K562 (cell line): ENCODE results near the gene AHNAK. TPM values are rescaled to one million over a fixed set of nuclear protein-coding genes. Genes with fewer than 3 reads are reported as not detected.

Experiments used
- ARHGAP35 ChIP-seq: fragments of 450-650 bp; IDR thresholded peaks from 2 replicates; pipeline ENCODE4 v1.6.1; 2018; ENCODE audit not compliant: partially characterized antibody
- BHLHE40 ChIP-seq: IDR thresholded peaks from 2 replicates; pipeline ENCODE4 v1.6.1; 2011; ENCODE audit warnings: low read length, improper control_type of control experiment
- CREB3 ChIP-seq: fragments of 450-650 bp; conservative IDR thresholded peaks from 2 replicates; pipeline ENCODE4 v1.6.1; 2016; ENCODE audit warnings: missing genetic modification characterization, low read depth, mild to moderate bottlenecking, missing compliant biosample characterization, moderate library complexity
- EZH2 ChIP-seq: IDR thresholded peaks from 2 replicates; pipeline ENCODE4 v1.6.1; 2012; ENCODE audit warnings: low read depth, mild to moderate bottlenecking, inconsistent platforms, low read length, borderline replicate concordance
- FOXA3 ChIP-seq, 2 experiments: fragments of 450-650 bp in 1 of 2; sonication (generic) in 1 of 2; formaldehyde crosslinking; IDR thresholded peaks in 1 of 2; conservative IDR thresholded peaks in 1 of 2; 2 replicates each; pipeline versions ENCODE4 v1.4.0 to v1.8.0; 2020 to 2022; ENCODE audit warnings: mild to moderate bottlenecking in 2 of 2, missing genetic modification reagents in 1 of 2
- GATA2 ChIP-seq: sonication (generic); formaldehyde crosslinking; IDR thresholded peaks from 2 replicates; pipeline ENCODE4 v1.4.0; 2020; ENCODE audit warnings: mild to moderate bottlenecking, missing genetic modification reagents
- GTF2B ChIP-seq: IDR thresholded peaks from 2 replicates; pipeline ENCODE4 v1.6.1; 2011; ENCODE audit not compliant: insufficient read length; ENCODE audit errors: extremely low read depth
- HBP1 ChIP-seq: fragments of 450-650 bp; formaldehyde crosslinking; IDR thresholded peaks from 2 replicates; pipeline ENCODE4 v1.4.0; 2022; ENCODE audit warnings: missing genetic modification characterization
- HDAC8 ChIP-seq: fragments of 450-650 bp; IDR thresholded peaks from 2 replicates; pipeline ENCODE4 v1.6.1; 2016; ENCODE audit warnings: mild to moderate bottlenecking, missing genetic modification characterization, moderate library complexity, missing compliant biosample characterization
- KDM4B ChIP-seq, 2 experiments: fragments of 450-650 bp in 1 of 2; sonication (generic) in 1 of 2; IDR thresholded peaks; 2 replicates each; pipeline ENCODE4 v1.6.1; 2016 to 2017; ENCODE audit warnings: borderline replicate concordance in 2 of 2, antibody characterized with exemption in 1 of 2, low read depth in 1 of 2, mild to moderate bottlenecking in 1 of 2
- MYBL2 ChIP-seq, 2 experiments: fragments of 450-650 bp in 1 of 2; sonication (generic) in 1 of 2; formaldehyde crosslinking in 1 of 2; IDR thresholded peaks; 2 replicates each; pipeline versions ENCODE4 v1.6.1 to v1.8.1; 2017 to 2022; ENCODE audit warnings: borderline replicate concordance in 1 of 2, inconsistent platforms in 1 of 2, low read depth in 1 of 2, mild to moderate bottlenecking in 1 of 2, missing genetic modification reagents in 1 of 2, moderate library complexity in 1 of 2
- NCOA2 ChIP-seq, 2 experiments: fragments of 450-650 bp; IDR thresholded peaks; 2 replicates each; pipeline ENCODE4 v1.6.1; 2018; ENCODE audit warnings: mild to moderate bottlenecking in 2 of 2, moderate library complexity in 1 of 2; ENCODE audit not compliant: partially characterized antibody in 2 of 2
- NFYB ChIP-seq: IDR thresholded peaks from 2 replicates; pipeline ENCODE4 v1.6.1; 2011; ENCODE audit warnings: mild to moderate bottlenecking, moderate library complexity; ENCODE audit not compliant: insufficient read length; ENCODE audit errors: extremely low read depth
- NONO ChIP-seq, 2 experiments: fragments of 200-400 bp in 1 of 2; fragments of 450-650 bp in 1 of 2; formaldehyde crosslinking in 1 of 2; IDR thresholded peaks; 2 replicates each; pipeline ENCODE4 v1.6.1; 2017; ENCODE audit warnings: low read depth in 2 of 2, mild to moderate bottlenecking in 2 of 2, moderate library complexity in 2 of 2, low read length in 1 of 2
- PHTF2 ChIP-seq: fragments of 250-450 bp; sonication (Bioruptor Pico); IDR thresholded peaks from 2 replicates; pipeline ENCODE4 v1.5.0; 2021; ENCODE audit warnings: mild to moderate bottlenecking
- PPARD ChIP-seq: fragments of 250-450 bp; sonication (Bioruptor Pico); IDR thresholded peaks from 2 replicates; pipeline ENCODE4 v1.8.0; 2022; ENCODE audit warnings: inconsistent platforms, mild to moderate bottlenecking, moderate library complexity
- SAFB ChIP-seq: fragments of 200-400 bp; formaldehyde crosslinking; IDR thresholded peaks from 2 replicates; pipeline ENCODE4 v1.6.1; 2017; ENCODE audit warnings: low read depth, low read length, borderline replicate concordance
- SAFB2 ChIP-seq: fragments of 200-400 bp; formaldehyde crosslinking; IDR thresholded peaks from 2 replicates; pipeline ENCODE4 v1.6.1; 2018; ENCODE audit warnings: borderline replicate concordance, low read length, low read depth, moderate library complexity; ENCODE audit not compliant: severe bottlenecking
- SMAD3 ChIP-seq: fragments of 450-650 bp; formaldehyde crosslinking; conservative IDR thresholded peaks from 2 replicates; pipeline ENCODE4 v1.4.0; 2020; ENCODE audit warnings: mild to moderate bottlenecking
- U2AF2 ChIP-seq: fragments of 200-400 bp; formaldehyde crosslinking; optimal IDR thresholded peaks from 2 replicates; pipeline ENCODE3; 2017; ENCODE audit warnings: low read depth, mild to moderate bottlenecking, low read length
- ZNF146 ChIP-seq: IDR thresholded peaks from one replicate; pipeline ENCODE4 v1.6.1; 2018; ENCODE audit warnings: missing compliant biosample characterization; ENCODE audit not compliant: unreplicated experiment
- ZNF3 ChIP-seq: fragments of 250-450 bp; sonication (Bioruptor Pico); IDR thresholded peaks from 2 replicates; pipeline ENCODE4 v1.5.0; 2021; ENCODE audit warnings: mild to moderate bottlenecking, moderate library complexity
- ZNF512 ChIP-seq: IDR thresholded peaks from 2 replicates; pipeline ENCODE4 v1.6.1; 2016; ENCODE audit warnings: missing genetic modification characterization, missing compliant biosample characterization
- polyA plus RNA-seq, 8 experiments: library from polyadenylated mRNA; depleted of rRNA in 4 of 8; stranded (reverse) in 5 of 8; unstranded in 3 of 8; fragments of >200 nt; fragmentation: Nextera tagmentation in 2 of 8; fragmentation: Illumina TruSeq in 1 of 8; extraction: Ambion mirVana in 2 of 8; extraction: Trizol in 1 of 8; gene quantifications; 2 replicates each; pipeline versions ENCODE4 v1.2.1 to v1.2.3, GENCODE V29; 2011 to 2014; ENCODE audit warnings: inconsistent platforms in 1 of 8, missing spikeins in 1 of 8
- total RNA-seq, 7 experiments: library from RNA; depleted of rRNA in 6 of 7; stranded (reverse); fragments of >200 nt in 6 of 7; fragmentation: Illumina TruSeq in 2 of 7; extraction: Trizol in 2 of 7; gene quantifications; 2 replicates each; pipeline versions ENCODE4 v1.2.1 to v1.2.3, GENCODE V29; 2011 to 2021; ENCODE audit warnings: low replicate concordance in 1 of 7

AHNAK gene
- total and polyA plus RNA-seq, 9 of the 15 experiments (the other 6 are each of a cell fraction or from before 2014, with no cell fraction given): 1.5 to 89.7 (median 45.0) TPM

GRCh38 chr11:62545437-62546243 is 966 bp downstream of the AHNAK start (continued):
- no peak for TF ChIP-seq NONO (IDR thresholded peaks at IDR 0.05; ENCODE audit: low read depth in 2 of 2, low read length in 1 of 2)
- TF ChIP-seq NCOA2 (IDR thresholded peaks at IDR 0.05; ENCODE audit: partially characterized antibody in 2 of 2): no peak
- peak; percentile 53; the same call in 1 of the 2 replicates for TF ChIP-seq BHLHE40
- TF ChIP-seq GATA2 (CRISPR knock-in tag): no peak
- no peak for TF ChIP-seq SAFB
- TF ChIP-seq CREB3 (tag): no peak
- TF ChIP-seq HDAC8 (tag): no peak
- no peak for TF ChIP-seq ZNF512
- no peak for TF ChIP-seq MYBL2 (IDR thresholded peaks at IDR 0.05; ENCODE audit: low read depth)
- TF ChIP-seq MYBL2 (CRISPR knock-in tag; IDR thresholded peaks at IDR 0.05; ENCODE audit: borderline replicate concordance): no peak
- no peak for TF ChIP-seq ZNF146 (CRISPR knock-in tag)
- TF ChIP-seq SAFB2: no peak
- no peak for TF ChIP-seq U2AF2
- TF ChIP-seq FOXA3 (CRISPR knock-in tag; conservative IDR thresholded peaks at IDR 0.05 in 1 of 2, IDR thresholded peaks at IDR 0.05 in 1 of 2): no peak
- TF ChIP-seq KDM4B (IDR thresholded peaks at IDR 0.05; ENCODE audit: borderline replicate concordance in 2 of 2, low read depth in 1 of 2): no peak
- no peak for TF ChIP-seq EZH2
- TF ChIP-seq ZNF3 (CRISPR knock-in tag): no peak
- no peak for TF ChIP-seq PHTF2
- TF ChIP-seq GTF2B: no peak
- no peak for TF ChIP-seq PPARD
- TF ChIP-seq NFYB: no peak
- TF ChIP-seq HBP1: no peak
- TF ChIP-seq ARHGAP35: no peak
- no peak for TF ChIP-seq SMAD3 (CRISPR knock-in tag)
